ENCODE measurements around the gene ENOX1.

ENOX1 gene

GRCh38 chr13:43221611-43222010, 565.2 kb downstream of the ENOX1 start:
- H3K9me3 Mint-ChIP-seq: no peaks in the 10 kb centered on the region
- no peak overlapping the region for H3K27ac Mint-ChIP-seq
- no peaks in the 10 kb centered on the region for H3K4me1 Mint-ChIP-seq (ENCODE audit: low read depth)
- no peak overlapping the region for H3K4me3 Mint-ChIP-seq
- H3K36me3 Mint-ChIP-seq (ENCODE audit: low read depth): no peaks in the 10 kb centered on the region
- peaks cover 20% of the 10 kb centered on the region for H3K27me3 Mint-ChIP-seq (ENCODE audit: low read depth)

- H3K36me3 Mint-ChIP-seq (ENCODE audit: low read depth): no peaks in the 10 kb centered on the region
- peaks cover 20% of the 10 kb centered on the region for H3K27me3 Mint-ChIP-seq (ENCODE audit: low read depth)
- H3K9me3 Mint-ChIP-seq: no peaks in the 10 kb centered on the region
- H3K4me1 Mint-ChIP-seq (ENCODE audit: low read depth): no peaks in the 10 kb centered on the region
- H3K4me3 Mint-ChIP-seq: no peak overlapping the region
- no peak overlapping the region for H3K27ac Mint-ChIP-seq
Measured at GRCh38 chr13:43220873-43221595, 565.7 kb downstream of the ENOX1 start.

- H3K4me1 Mint-ChIP-seq (ENCODE audit: low read depth): no peaks in the 10 kb centered on the region
- H3K27ac Mint-ChIP-seq: no peak overlapping the region
- H3K27me3 Mint-ChIP-seq (ENCODE audit: low read depth): peaks cover 8% of the 10 kb centered on the region
- H3K4me3 Mint-ChIP-seq: no peak overlapping the region
- H3K36me3 Mint-ChIP-seq (ENCODE audit: low read depth): no peaks in the 10 kb centered on the region
- H3K9me3 Mint-ChIP-seq: no peaks in the 10 kb centered on the region
Measured at GRCh38 chr13:43214124-43214523, 572.6 kb downstream of the ENOX1 start.

- H3K9me3 Mint-ChIP-seq: no peaks in the 10 kb centered on the region
- H3K27me3 Mint-ChIP-seq (ENCODE audit: low read depth): no peaks in the 10 kb centered on the region
- no peaks in the 10 kb centered on the region for H3K4me1 Mint-ChIP-seq (ENCODE audit: low read depth)
- no peak overlapping the region for H3K27ac Mint-ChIP-seq
- no peaks in the 10 kb centered on the region for H3K36me3 Mint-ChIP-seq (ENCODE audit: low read depth)
- no peak overlapping the region for H3K4me3 Mint-ChIP-seq
Measured at GRCh38 chr13:43206838-43207237, 579.9 kb downstream of the ENOX1 start.

- Mint-ChIP-seq H3K36me3 (ENCODE audit: low read depth) (no peaks in the 10 kb centered on the region), H3K4me3 (no peak overlapping the region), H3K27me3 (ENCODE audit: low read depth) (no peaks in the 10 kb centered on the region), H3K4me1 (ENCODE audit: low read depth) (no peaks in the 10 kb centered on the region), H3K9me3 (no peaks in the 10 kb centered on the region), H3K27ac (no peak overlapping the region)
Measured at GRCh38 chr13:43205416-43205815, 581.4 kb downstream of the ENOX1 start.

GRCh38 chr13:43204591-43204990, 582.2 kb downstream of the ENOX1 start:
- Mint-ChIP-seq H3K4me3 (no peak overlapping the region), H3K27me3 (ENCODE audit: low read depth) (no peaks in the 10 kb centered on the region), H3K9me3 (no peaks in the 10 kb centered on the region), H3K4me1 (ENCODE audit: low read depth) (no peaks in the 10 kb centered on the region), H3K27ac (no peak overlapping the region), H3K36me3 (ENCODE audit: low read depth) (no peaks in the 10 kb centered on the region)

- Mint-ChIP-seq H3K9me3 (no peaks in the 10 kb centered on the region), H3K27me3 (ENCODE audit: low read depth) (no peaks in the 10 kb centered on the region), H3K27ac (no peak overlapping the region), H3K36me3 (ENCODE audit: low read depth) (no peaks in the 10 kb centered on the region), H3K4me1 (ENCODE audit: low read depth) (no peaks in the 10 kb centered on the region), H3K4me3 (no peak overlapping the region)
Measured at GRCh38 chr13:43203781-43204180, 583.0 kb downstream of the ENOX1 start.

- Mint-ChIP-seq H3K4me3 (no peak overlapping the region), H3K36me3 (ENCODE audit: low read depth) (no peaks in the 10 kb centered on the region), H3K27me3 (ENCODE audit: low read depth) (no peaks in the 10 kb centered on the region), H3K9me3 (no peaks in the 10 kb centered on the region), H3K4me1 (ENCODE audit: low read depth) (no peaks in the 10 kb centered on the region), H3K27ac (no peak overlapping the region)
Measured at GRCh38 chr13:43200736-43201135, 586.0 kb downstream of the ENOX1 start.

- Mint-ChIP-seq H3K36me3 (ENCODE audit: low read depth) (no peaks in the 10 kb centered on the region), H3K4me1 (ENCODE audit: low read depth) (no peaks in the 10 kb centered on the region), H3K4me3 (no peak overlapping the region), H3K27me3 (ENCODE audit: low read depth) (no peaks in the 10 kb centered on the region), H3K9me3 (no peaks in the 10 kb centered on the region), H3K27ac (no peak overlapping the region)
Measured at GRCh38 chr13:43200307-43200706, 586.5 kb downstream of the ENOX1 start.

GRCh38 chr13:43196750-43197370, 589.9 kb downstream of the ENOX1 start:
- peaks cover 9% of the 10 kb centered on the region for H3K27me3 Mint-ChIP-seq (ENCODE audit: low read depth)
- H3K36me3 Mint-ChIP-seq (ENCODE audit: low read depth): no peaks in the 10 kb centered on the region
- no peaks in the 10 kb centered on the region for H3K4me1 Mint-ChIP-seq (ENCODE audit: low read depth)
- no peak overlapping the region for H3K4me3 Mint-ChIP-seq
- H3K27ac Mint-ChIP-seq: no peak overlapping the region
- H3K9me3 Mint-ChIP-seq: no peaks in the 10 kb centered on the region

GRCh38 chr13:43196086-43196621, 590.6 kb downstream of the ENOX1 start:
- Mint-ChIP-seq H3K9me3 (no peaks in the 10 kb centered on the region), H3K36me3 (ENCODE audit: low read depth) (no peaks in the 10 kb centered on the region), H3K27ac (no peak overlapping the region), H3K27me3 (ENCODE audit: low read depth) (peaks cover 9% of the 10 kb centered on the region), H3K4me3 (no peak overlapping the region), H3K4me1 (ENCODE audit: low read depth) (no peaks in the 10 kb centered on the region)

- Mint-ChIP-seq H3K36me3 (ENCODE audit: low read depth) (no peaks in the 10 kb centered on the region), H3K27me3 (ENCODE audit: low read depth) (peaks cover 9% of the 10 kb centered on the region), H3K9me3 (no peaks in the 10 kb centered on the region), H3K27ac (no peak overlapping the region), H3K4me1 (ENCODE audit: low read depth) (no peaks in the 10 kb centered on the region), H3K4me3 (no peak overlapping the region)
Measured at GRCh38 chr13:43195551-43195950, 591.2 kb downstream of the ENOX1 start.

GRCh38 chr13:43195112-43195511, 591.7 kb downstream of the ENOX1 start:
- Mint-ChIP-seq H3K9me3 (no peaks in the 10 kb centered on the region), H3K36me3 (ENCODE audit: low read depth) (no peaks in the 10 kb centered on the region), H3K4me3 (no peak overlapping the region), H3K27ac (no peak overlapping the region), H3K4me1 (ENCODE audit: low read depth) (no peaks in the 10 kb centered on the region), H3K27me3 (ENCODE audit: low read depth) (peaks cover 9% of the 10 kb centered on the region)

- Mint-ChIP-seq H3K36me3 (ENCODE audit: low read depth) (no peaks in the 10 kb centered on the region), H3K27me3 (ENCODE audit: low read depth) (peaks cover 14% of the 10 kb centered on the region), H3K9me3 (no peaks in the 10 kb centered on the region), H3K4me1 (ENCODE audit: low read depth) (no peaks in the 10 kb centered on the region), H3K4me3 (no peak overlapping the region), H3K27ac (no peak overlapping the region)
Measured at GRCh38 chr13:43193789-43194420, 592.9 kb downstream of the ENOX1 start.

- Mint-ChIP-seq H3K4me1 (ENCODE audit: low read depth) (no peaks in the 10 kb centered on the region), H3K9me3 (no peaks in the 10 kb centered on the region), H3K4me3 (no peak overlapping the region), H3K27ac (no peak overlapping the region), H3K27me3 (ENCODE audit: low read depth) (peaks cover 16% of the 10 kb centered on the region), H3K36me3 (ENCODE audit: low read depth) (no peaks in the 10 kb centered on the region)
Measured at GRCh38 chr13:43191546-43191945, 595.2 kb downstream of the ENOX1 start.
